Measurements from ENCODE around the gene CTLA4.

Gene CTLA4

DNA sequence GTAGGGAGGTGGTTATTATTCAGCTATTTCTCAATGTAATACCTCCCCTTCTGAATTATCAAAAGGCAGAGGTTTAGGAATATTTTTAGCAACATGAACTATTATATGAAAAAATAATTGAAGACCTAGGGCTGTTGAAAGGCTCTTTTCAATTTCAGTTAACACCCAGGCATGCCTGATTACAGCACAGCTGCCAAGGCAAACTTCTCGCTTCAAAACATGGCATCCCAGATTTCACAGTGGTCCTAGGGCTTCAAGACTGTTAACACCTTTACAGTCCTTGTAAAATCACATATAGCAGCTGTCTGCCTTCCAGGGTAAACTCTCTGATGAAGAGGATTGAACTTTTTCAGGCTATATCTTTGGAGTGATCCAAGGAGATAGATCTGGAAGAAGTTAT is 23.2 kb downstream of the CTLA4 start:
- no peak overlapping the region for H3K4me3 ChIP-seq (ENCODE audit: low read length in 2 of 2)

DNA sequence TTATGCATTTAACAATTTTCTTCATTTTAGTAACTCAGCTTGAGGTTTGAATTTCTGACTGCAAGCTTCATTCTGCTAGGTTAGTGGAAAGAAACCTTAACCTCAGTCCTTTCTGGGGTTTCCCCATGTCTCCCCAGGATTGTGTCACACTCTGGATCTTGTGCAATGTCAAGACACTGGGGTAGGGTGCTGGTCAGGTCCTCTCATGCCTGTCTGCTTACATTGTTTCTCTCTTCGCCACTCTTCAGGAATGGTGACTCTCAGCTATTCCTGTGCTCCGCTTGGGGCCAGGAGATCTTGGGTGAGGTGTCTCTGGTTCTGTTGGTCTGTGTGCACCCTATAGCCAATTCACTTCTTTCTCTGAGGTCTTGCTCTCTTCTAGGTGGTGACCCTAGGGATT is 23.9 kb downstream of the CTLA4 start:
- Histone ChIP-seq H3K9ac (ENCODE audit: low read length in 2 of 2) (no peak overlapping the region), H3K27ac (ENCODE audit: low read length) (no peak overlapping the region), H3K4me3 (ENCODE audit: low read length in 2 of 2) (no peak overlapping the region), H3K27me3 (ENCODE audit: control insufficient read depth in 1 of 2, insufficient read depth in 2 of 2, low read length in 2 of 2) (no peaks in the 10 kb centered on the region), H3K9me3 (ENCODE audit: control insufficient read depth in 2 of 2, low read length in 2 of 2) (no peaks in the 10 kb centered on the region), H3K4me1 (ENCODE audit: control insufficient read depth, insufficient read depth, low read length) (peaks cover 17% of the 10 kb centered on the region), H3K36me3 (ENCODE audit: control insufficient read depth in 2 of 2, insufficient read depth in 2 of 2, low read length in 2 of 2) (no peaks in the 10 kb centered on the region)

More for the DNA sequence above, 23.2 kb downstream of the CTLA4 start:
- Histone ChIP-seq H3K9ac (ENCODE audit: low read length in 2 of 2) (no peak overlapping the region), H3K27ac (ENCODE audit: low read length) (no peak overlapping the region), H3K4me1 (ENCODE audit: control insufficient read depth, insufficient read depth, low read length) (peaks cover 17% of the 10 kb centered on the region), H3K36me3 (ENCODE audit: control insufficient read depth in 2 of 2, insufficient read depth in 2 of 2, low read length in 2 of 2) (no peaks in the 10 kb centered on the region), H3K9me3 (ENCODE audit: control insufficient read depth in 2 of 2, low read length in 2 of 2) (no peaks in the 10 kb centered on the region), H3K27me3 (ENCODE audit: control insufficient read depth in 1 of 2, insufficient read depth in 2 of 2, low read length in 2 of 2) (no peaks in the 10 kb centered on the region)

DNA sequence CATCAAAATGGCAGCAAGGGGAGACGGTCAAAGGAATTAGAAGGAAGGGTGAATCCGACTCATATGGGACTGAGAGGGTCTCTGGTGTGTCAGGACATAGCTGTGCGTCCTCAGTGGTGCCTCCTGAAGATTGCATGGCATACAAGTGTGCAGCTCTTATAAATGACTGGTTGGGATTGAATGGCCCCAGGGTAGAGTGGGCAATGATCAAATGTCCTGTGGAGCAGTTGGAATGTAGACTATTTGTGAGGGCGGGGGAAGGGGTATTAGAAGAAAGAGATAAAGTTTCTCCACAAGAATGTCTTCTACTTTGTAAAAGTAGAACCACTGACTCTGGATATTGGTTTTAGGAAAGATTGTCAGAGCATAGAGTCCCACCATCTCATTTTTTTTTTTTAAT is 24.6 kb downstream of the CTLA4 start:
- Histone ChIP-seq H3K9ac (ENCODE audit: low read length in 2 of 2) (no peak overlapping the region), H3K36me3 (ENCODE audit: control insufficient read depth in 2 of 2, insufficient read depth in 2 of 2, low read length in 2 of 2) (no peaks in the 10 kb centered on the region), H3K4me3 (ENCODE audit: low read length in 2 of 2) (no peak overlapping the region), H3K27ac (ENCODE audit: low read length) (no peak overlapping the region), H3K27me3 (ENCODE audit: control insufficient read depth in 1 of 2, insufficient read depth in 2 of 2, low read length in 2 of 2) (no peaks in the 10 kb centered on the region), H3K9me3 (ENCODE audit: control insufficient read depth in 2 of 2, low read length in 2 of 2) (no peaks in the 10 kb centered on the region), H3K4me1 (ENCODE audit: control insufficient read depth, insufficient read depth, low read length) (peaks cover 17% of the 10 kb centered on the region)

DNA sequence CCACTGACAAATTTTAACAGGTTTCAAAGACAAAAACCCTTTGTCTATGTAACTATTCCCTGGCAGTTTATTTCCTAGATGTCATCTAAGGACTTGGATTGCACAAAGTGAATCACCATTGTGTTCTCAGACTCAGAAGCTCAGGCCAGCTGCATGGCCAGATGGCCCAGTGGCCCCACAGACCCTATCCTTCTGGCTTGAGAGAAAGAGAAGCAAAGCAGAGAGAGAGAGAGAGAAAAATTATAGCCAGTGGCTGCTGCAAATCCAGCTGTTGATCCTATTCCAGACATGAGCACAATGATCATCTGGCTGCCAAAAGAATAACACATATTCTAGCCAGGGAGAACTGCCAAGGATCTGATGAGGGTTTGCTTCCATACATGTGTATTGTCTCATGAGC is 25.8 kb downstream of the CTLA4 start:
- H3K4me1 ChIP-seq (ENCODE audit: control insufficient read depth, insufficient read depth, low read length) = peaks cover 17% of the 10 kb centered on the region
- no peaks in the 10 kb centered on the region for H3K9me3 ChIP-seq (ENCODE audit: control insufficient read depth in 2 of 2, low read length in 2 of 2)
- H3K9ac ChIP-seq (ENCODE audit: low read length in 2 of 2) = no peak overlapping the region
- H3K27me3 ChIP-seq (ENCODE audit: control insufficient read depth in 1 of 2, insufficient read depth in 2 of 2, low read length in 2 of 2) = no peaks in the 10 kb centered on the region
- H3K36me3 ChIP-seq (ENCODE audit: control insufficient read depth in 2 of 2, insufficient read depth in 2 of 2, low read length in 2 of 2) = no peaks in the 10 kb centered on the region
- H3K27ac ChIP-seq (ENCODE audit: low read length) = peak overlapping the region; percentile 31
- H3K4me3 ChIP-seq (ENCODE audit: low read length in 2 of 2) = no peak overlapping the region

DNA sequence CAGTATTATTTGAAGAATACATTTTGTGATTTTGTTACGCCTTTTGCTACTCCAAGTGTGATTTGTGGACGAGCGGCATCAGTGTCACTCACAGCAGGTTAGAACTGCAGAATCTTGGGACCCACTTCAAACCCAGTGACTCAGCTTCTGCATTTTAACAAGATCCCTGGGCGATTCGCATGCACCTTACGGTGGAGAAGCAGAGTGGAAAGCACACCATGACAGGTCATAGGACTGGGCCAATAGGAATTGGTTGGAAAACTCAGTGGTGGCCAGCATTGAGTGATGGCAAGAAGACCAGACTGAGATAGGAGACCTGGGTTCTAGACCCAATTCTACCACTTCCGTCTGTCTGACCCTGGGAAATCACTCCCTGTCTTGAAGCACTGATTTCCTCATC is 26.3 kb downstream of the CTLA4 start:
- H3K4me1 ChIP-seq (ENCODE audit: control insufficient read depth, insufficient read depth, low read length) = peaks cover 17% of the 10 kb centered on the region
- H3K9me3 ChIP-seq (ENCODE audit: control insufficient read depth in 2 of 2, low read length in 2 of 2) = no peaks in the 10 kb centered on the region
- H3K9ac ChIP-seq (ENCODE audit: low read length in 2 of 2) = no peak overlapping the region
- H3K4me3 ChIP-seq (ENCODE audit: low read length in 2 of 2) = no peak overlapping the region
- H3K36me3 ChIP-seq (ENCODE audit: control insufficient read depth in 2 of 2, insufficient read depth in 2 of 2, low read length in 2 of 2) = no peaks in the 10 kb centered on the region
- H3K27ac ChIP-seq (ENCODE audit: low read length) = peak overlapping the region; percentile 31
- H3K27me3 ChIP-seq (ENCODE audit: control insufficient read depth in 1 of 2, insufficient read depth in 2 of 2, low read length in 2 of 2) = no peaks in the 10 kb centered on the region

DNA sequence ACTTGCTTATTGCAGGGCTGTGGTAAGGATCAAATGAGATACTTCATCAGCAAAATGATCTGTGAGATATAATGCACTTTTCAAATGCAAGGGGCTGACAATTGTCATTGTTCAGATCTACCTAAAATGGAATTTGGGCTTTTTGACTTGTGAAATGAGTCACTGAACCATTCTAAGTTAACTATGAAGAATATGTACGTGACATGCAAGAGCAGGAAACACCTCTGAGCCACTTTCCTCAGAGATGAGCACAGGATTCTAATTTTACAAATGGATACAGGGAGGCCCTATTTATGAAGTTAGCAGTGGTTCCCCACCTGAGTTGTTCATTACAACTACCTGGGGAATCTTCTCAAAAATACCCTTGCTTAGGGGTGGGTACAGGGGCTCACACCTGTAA is 26.7 kb downstream of the CTLA4 start:
- Histone ChIP-seq H3K4me1 (ENCODE audit: control insufficient read depth, insufficient read depth, low read length) (peaks cover 17% of the 10 kb centered on the region), H3K27me3 (ENCODE audit: control insufficient read depth in 1 of 2, insufficient read depth in 2 of 2, low read length in 2 of 2) (no peaks in the 10 kb centered on the region), H3K9me3 (ENCODE audit: control insufficient read depth in 2 of 2, low read length in 2 of 2) (no peaks in the 10 kb centered on the region), H3K9ac (ENCODE audit: low read length in 2 of 2) (no peak overlapping the region), H3K4me3 (ENCODE audit: low read length in 2 of 2) (no peak overlapping the region), H3K36me3 (ENCODE audit: control insufficient read depth in 2 of 2, insufficient read depth in 2 of 2, low read length in 2 of 2) (no peaks in the 10 kb centered on the region), H3K27ac (ENCODE audit: low read length) (peak overlapping the region; percentile 31)

DNA sequence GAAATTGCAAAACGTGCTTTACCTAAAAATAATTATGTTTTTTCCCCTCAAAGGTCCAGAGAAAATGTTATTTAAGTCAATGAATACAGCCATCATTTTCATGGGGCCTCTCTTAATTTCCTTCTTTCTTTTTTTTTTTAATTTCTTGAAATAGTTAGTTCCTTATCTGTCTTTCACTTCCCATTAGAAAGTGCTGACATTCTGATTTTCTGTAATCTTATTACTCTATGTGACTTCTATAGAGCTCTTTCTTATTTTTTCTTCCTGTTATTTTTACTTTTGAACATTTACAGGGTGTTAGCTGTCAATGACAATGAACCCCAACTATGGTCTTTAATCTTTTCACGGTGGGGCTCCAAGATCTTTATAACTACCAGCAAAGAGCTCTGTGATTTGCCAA is 30.0 kb downstream of the CTLA4 start:
- Histone ChIP-seq H3K4me1 (ENCODE audit: control insufficient read depth, insufficient read depth, low read length) (peaks cover 12% of the 10 kb centered on the region), H3K36me3 (ENCODE audit: control insufficient read depth in 2 of 2, insufficient read depth in 2 of 2, low read length in 2 of 2) (no peaks in the 10 kb centered on the region), H3K9ac (ENCODE audit: low read length in 2 of 2) (no peak overlapping the region), H3K27me3 (ENCODE audit: control insufficient read depth in 1 of 2, insufficient read depth in 2 of 2, low read length in 2 of 2) (no peaks in the 10 kb centered on the region), H3K9me3 (ENCODE audit: control insufficient read depth in 2 of 2, low read length in 2 of 2) (peaks cover 2 to 6% of the 10 kb centered on the region in 2 donors), H3K27ac (ENCODE audit: low read length) (no peak overlapping the region), H3K4me3 (ENCODE audit: low read length in 2 of 2) (no peak overlapping the region)

DNA sequence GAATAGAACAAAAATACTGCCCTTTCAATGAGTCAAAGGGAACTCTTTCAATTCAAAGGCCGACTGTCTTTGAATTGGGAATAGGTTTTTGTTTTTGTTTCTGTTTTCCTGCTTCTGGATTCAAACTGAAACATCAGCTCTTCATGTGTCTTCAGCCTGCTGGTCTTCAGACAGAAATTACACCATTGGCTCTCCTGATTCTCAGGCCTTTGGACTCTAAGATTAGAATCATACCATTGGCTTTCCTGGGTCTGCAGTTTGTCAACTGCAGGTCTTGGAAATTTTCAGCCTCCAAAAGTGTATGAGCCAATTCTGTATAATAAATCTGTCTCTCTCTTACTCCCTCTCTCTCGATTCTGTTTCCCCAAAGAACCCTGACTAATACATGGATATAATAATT is 31.1 kb downstream of the CTLA4 start:
- peaks cover 6% of the 10 kb centered on the region for H3K4me1 ChIP-seq (ENCODE audit: control insufficient read depth, insufficient read depth, low read length)
- peak overlapping the region in 1 of 2 donors; percentile 4 for H3K4me3 ChIP-seq (ENCODE audit: low read length in 2 of 2)
- H3K9me3 ChIP-seq (ENCODE audit: control insufficient read depth in 2 of 2, low read length in 2 of 2) = peaks cover 2 to 8% of the 10 kb centered on the region in 2 donors
- peak overlapping the region; percentile 19 for H3K27ac ChIP-seq (ENCODE audit: low read length)
- H3K9ac ChIP-seq (ENCODE audit: low read length in 2 of 2) = no peak overlapping the region
- H3K27me3 ChIP-seq (ENCODE audit: control insufficient read depth in 1 of 2, insufficient read depth in 2 of 2, low read length in 2 of 2) = no peaks in the 10 kb centered on the region
- H3K36me3 ChIP-seq (ENCODE audit: control insufficient read depth in 2 of 2, insufficient read depth in 2 of 2, low read length in 2 of 2) = no peaks in the 10 kb centered on the region

DNA sequence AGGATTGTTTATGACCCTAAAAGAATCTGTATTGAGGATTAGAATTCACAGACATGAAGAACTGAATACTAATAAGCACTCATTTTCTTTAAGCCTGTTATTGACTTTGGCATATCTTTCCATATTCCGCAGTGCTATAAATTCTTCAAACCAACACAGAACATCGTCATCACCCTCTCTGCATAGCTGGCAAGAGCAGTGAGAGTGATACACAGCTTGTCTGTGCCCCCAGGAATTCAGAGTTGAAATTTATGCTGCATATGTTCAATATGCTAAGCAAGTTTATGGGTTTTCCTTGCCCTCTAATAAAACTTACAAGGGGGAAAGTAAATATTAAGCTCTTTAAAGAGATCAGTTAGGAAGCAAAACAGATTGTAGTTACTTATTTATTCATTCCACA is 32.7 kb downstream of the CTLA4 start:
- Histone ChIP-seq H3K36me3 (ENCODE audit: control insufficient read depth in 2 of 2, insufficient read depth in 2 of 2, low read length in 2 of 2) (no peaks in the 10 kb centered on the region), H3K4me3 (ENCODE audit: low read length in 2 of 2) (no peak overlapping the region), H3K27me3 (ENCODE audit: control insufficient read depth in 1 of 2, insufficient read depth in 2 of 2, low read length in 2 of 2) (no peaks in the 10 kb centered on the region), H3K9me3 (ENCODE audit: control insufficient read depth in 2 of 2, low read length in 2 of 2) (peaks cover 2 to 8% of the 10 kb centered on the region in 2 donors), H3K27ac (ENCODE audit: low read length) (peak overlapping the region; percentile 8), H3K4me1 (ENCODE audit: control insufficient read depth, insufficient read depth, low read length) (no peaks in the 10 kb centered on the region), H3K9ac (ENCODE audit: low read length in 2 of 2) (no peak overlapping the region)

DNA sequence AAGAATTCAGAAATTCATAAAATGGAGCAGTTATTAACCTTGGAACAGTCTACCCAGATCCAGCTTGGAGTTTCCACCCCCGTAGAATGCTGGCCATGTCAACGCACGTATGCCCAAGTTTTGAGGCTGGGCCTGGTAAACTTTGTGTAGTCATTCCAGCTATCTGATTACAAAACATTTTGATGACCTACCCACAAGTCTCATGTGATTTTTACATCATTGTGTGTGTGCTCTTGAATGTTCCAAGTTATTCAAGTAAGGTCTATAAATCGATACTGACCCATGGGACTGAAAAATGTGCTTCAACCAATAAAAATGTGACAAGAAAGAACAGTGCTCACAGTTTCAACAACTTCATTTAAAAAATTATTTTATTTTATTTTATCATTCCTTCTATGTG is 36.5 kb downstream of the CTLA4 start:
- Histone ChIP-seq H3K27ac (ENCODE audit: low read length) (no peak overlapping the region), H3K9me3 (ENCODE audit: control insufficient read depth in 2 of 2, low read length in 2 of 2) (peaks cover 2 to 8% of the 10 kb centered on the region in 2 donors), H3K4me3 (ENCODE audit: low read length in 2 of 2) (no peak overlapping the region), H3K36me3 (ENCODE audit: control insufficient read depth in 2 of 2, insufficient read depth in 2 of 2, low read length in 2 of 2) (no peaks in the 10 kb centered on the region), H3K9ac (ENCODE audit: low read length in 2 of 2) (no peak overlapping the region), H3K4me1 (ENCODE audit: control insufficient read depth, insufficient read depth, low read length) (peaks cover 5% of the 10 kb centered on the region), H3K27me3 (ENCODE audit: control insufficient read depth in 1 of 2, insufficient read depth in 2 of 2, low read length in 2 of 2) (no peaks in the 10 kb centered on the region)

DNA sequence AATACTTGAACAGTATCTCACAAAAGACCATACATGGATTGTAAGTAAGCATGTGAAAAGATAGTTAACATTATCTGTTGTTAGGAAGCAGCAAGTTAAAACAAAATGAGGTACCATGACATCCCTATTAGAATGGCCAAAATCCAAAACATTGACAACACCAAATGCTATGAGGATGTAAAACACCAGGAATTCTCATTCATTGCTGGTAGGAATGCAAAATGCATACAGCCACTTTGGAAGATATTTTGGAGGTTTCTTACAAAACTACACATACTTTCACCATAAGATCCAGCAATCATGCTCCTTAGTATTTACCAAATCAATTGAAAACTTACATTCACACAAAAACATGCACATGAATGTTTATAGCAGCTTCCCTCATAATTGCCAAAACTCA is 38.1 kb downstream of the CTLA4 start:
- Histone ChIP-seq H3K4me3 (ENCODE audit: low read length in 2 of 2) (no peak overlapping the region), H3K27me3 (ENCODE audit: control insufficient read depth in 1 of 2, insufficient read depth in 2 of 2, low read length in 2 of 2) (no peaks in the 10 kb centered on the region), H3K9ac (ENCODE audit: low read length in 2 of 2) (no peak overlapping the region), H3K4me1 (ENCODE audit: control insufficient read depth, insufficient read depth, low read length) (peaks cover 7% of the 10 kb centered on the region), H3K27ac (ENCODE audit: low read length) (no peak overlapping the region), H3K36me3 (ENCODE audit: control insufficient read depth in 2 of 2, insufficient read depth in 2 of 2, low read length in 2 of 2) (no peaks in the 10 kb centered on the region), H3K9me3 (ENCODE audit: control insufficient read depth in 2 of 2, low read length in 2 of 2) (peaks cover 2 to 8% of the 10 kb centered on the region in 2 donors)

Data from stomach smooth muscle (tissue), 2 donors.